Tibial nerve (tissue), 4 donors: Measurements from ENCODE around the gene TEX22. TPM values are rescaled to one million over a fixed set of nuclear protein-coding genes. Genes with fewer than 3 reads are reported as not detected.

ENCODE experiments used
- DNase-seq, 2 donors: peaks; one replicate each; pipeline ENCODE4 v3.0.0-alpha.2; 2019; ENCODE audit warnings: low spot score in 2 of 2
- H3K27ac ChIP-seq, 4 donors: fragments of 200-600 bp; sonication (generic) in 3 of 4; one replicate each; pipeline ENCODE4 v1.5.1; 2017 to 2019; ENCODE audit warnings: mild to moderate bottlenecking in 1 of 4
- H3K27me3 ChIP-seq, 2 donors: fragments of 200-600 bp; sonication (generic) in 1 of 2; one replicate each; pipeline versions ENCODE4 v1.5.1 to v1.6.0; 2017 to 2019
- H3K36me3 ChIP-seq, 3 donors: fragments of 200-600 bp; sonication (generic); one replicate each; pipeline ENCODE4 v1.5.1; 2018 to 2019
- H3K4me1 ChIP-seq, 4 donors: fragments of 200-600 bp; sonication (generic) in 3 of 4; one replicate each; pipeline ENCODE4 v1.5.1; 2017 to 2019
- H3K4me3 ChIP-seq, 4 donors: fragments of 200-600 bp; sonication (generic) in 3 of 4; one replicate each; pipeline ENCODE4 v1.5.1; 2017 to 2019; ENCODE audit warnings: mild to moderate bottlenecking in 1 of 4, moderate library complexity in 1 of 4
- H3K9me3 ChIP-seq, 4 donors: fragments of 200-600 bp; sonication (generic) in 3 of 4; one replicate each; pipeline ENCODE4 v1.5.1; 2017 to 2019
- EP300 ChIP-seq, 2 donors: sonication (generic); formaldehyde crosslinking; IDR thresholded peaks; one replicate each; pipeline ENCODE4 v1.6.1; 2017; ENCODE audit warnings: antibody characterized with exemption in 2 of 2, mild to moderate bottlenecking in 1 of 2
- POLR2A ChIP-seq, 2 donors: fragments of 450-650 bp; IDR thresholded peaks; one replicate each; pipeline ENCODE4 v1.6.1; 2017; ENCODE audit warnings: antibody characterized with exemption in 2 of 2, mild to moderate bottlenecking in 2 of 2, moderate library complexity in 2 of 2
- WGBS, 2 donors: methylation state at CpG; one replicate each; pipeline ENCODE4 v1.1.5; 2018; 5-methylcytosine and 5-hydroxymethylcytosine counted together
- total RNA-seq, 4 donors: library from RNA; depleted of rRNA; stranded (reverse); fragments of >200 nt; gene quantifications; one replicate each; pipeline ENCODE4 v1.1.0, GENCODE V29; 2016
- TF ChIP-seq, protein P1 (sequence below), 5 experiments: fragments of 200-600 bp in 3 of 5; fragments of 450-650 bp in 2 of 5; sonication (generic) in 3 of 5; IDR thresholded peaks; one replicate each; pipeline ENCODE4 v1.5.1; 2016 to 2019; ENCODE audit warnings: antibody characterized with exemption in 5 of 5, mild to moderate bottlenecking in 3 of 5, moderate library complexity in 2 of 5

TEX22 gene
- total RNA-seq, 4 donors from 2014 or later, result 0.84 to 1.3 (median 1.0) TPM

DNA sequence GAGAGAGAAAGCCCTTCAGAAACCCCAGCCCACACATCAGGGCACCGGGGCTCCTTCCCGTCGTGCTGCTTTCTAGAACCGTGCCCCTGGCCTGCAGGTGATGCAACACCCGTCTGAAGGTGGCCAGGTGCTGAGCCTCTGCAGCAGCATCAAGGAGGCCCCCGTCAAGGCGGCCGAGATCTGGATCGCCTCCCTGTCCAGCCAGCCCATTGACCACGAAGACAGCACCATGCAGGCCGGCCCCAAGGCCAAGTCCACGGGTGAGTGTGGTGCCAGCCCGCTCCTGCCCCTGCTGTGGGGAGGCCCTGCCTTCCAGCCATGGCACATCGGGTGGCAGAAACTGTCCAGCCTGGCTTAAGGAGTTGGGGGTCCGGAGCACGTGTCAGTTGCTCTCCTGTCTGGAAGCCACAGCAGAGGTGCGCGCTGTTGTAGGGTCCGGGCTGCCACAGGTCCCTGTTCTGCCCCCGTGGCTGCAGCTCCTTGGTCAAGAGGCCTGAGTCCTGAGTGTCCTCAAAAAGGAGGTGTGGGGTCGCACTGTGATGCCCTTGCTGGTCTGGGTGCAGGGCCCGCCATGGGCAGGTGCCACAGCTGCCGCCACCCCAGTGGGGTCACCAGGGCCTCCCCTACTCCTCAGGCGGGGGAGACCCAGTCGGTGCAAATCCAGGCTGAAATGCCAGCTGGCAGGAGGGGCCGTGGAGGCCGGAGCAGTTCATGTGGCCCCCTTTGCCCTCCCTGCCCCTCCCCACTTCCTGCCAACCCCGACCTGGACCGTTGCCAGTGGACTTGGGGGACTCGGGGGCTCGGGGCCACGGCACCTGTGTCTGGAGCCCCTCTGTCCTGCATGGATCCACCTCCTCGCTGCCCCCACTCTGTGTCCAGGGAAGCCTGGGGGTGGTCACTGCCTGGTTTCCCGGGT, 31.0 kb upstream of the TEX22 start:
- Histone ChIP-seq H3K36me3 (peaks cover 0 to 57% (median 0%) of the 10 kb centered on the region in 3 donors), H3K4me1 (peaks cover 0 to 15% (median 0%) of the 10 kb centered on the region in 4 donors), H3K4me3 (no peak overlapping the region), H3K27me3 (no peaks in the 10 kb centered on the region), H3K9me3 (peaks cover 0 to 6% (median 0%) of the 10 kb centered on the region in 4 donors), H3K27ac (no peak overlapping the region)
- WGBS, 2 donors, result 84 to 86% methylated on average over 26 to 34 of the region's 34 CpGs
- TF ChIP-seq, protein P1, sequence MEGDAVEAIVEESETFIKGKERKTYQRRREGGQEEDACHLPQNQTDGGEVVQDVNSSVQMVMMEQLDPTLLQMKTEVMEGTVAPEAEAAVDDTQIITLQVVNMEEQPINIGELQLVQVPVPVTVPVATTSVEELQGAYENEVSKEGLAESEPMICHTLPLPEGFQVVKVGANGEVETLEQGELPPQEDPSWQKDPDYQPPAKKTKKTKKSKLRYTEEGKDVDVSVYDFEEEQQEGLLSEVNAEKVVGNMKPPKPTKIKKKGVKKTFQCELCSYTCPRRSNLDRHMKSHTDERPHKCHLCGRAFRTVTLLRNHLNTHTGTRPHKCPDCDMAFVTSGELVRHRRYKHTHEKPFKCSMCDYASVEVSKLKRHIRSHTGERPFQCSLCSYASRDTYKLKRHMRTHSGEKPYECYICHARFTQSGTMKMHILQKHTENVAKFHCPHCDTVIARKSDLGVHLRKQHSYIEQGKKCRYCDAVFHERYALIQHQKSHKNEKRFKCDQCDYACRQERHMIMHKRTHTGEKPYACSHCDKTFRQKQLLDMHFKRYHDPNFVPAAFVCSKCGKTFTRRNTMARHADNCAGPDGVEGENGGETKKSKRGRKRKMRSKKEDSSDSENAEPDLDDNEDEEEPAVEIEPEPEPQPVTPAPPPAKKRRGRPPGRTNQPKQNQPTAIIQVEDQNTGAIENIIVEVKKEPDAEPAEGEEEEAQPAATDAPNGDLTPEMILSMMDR (IDR thresholded peaks at IDR 0.05), result no peak
- TF ChIP-seq EP300 (IDR thresholded peaks at IDR 0.05) (no peak), POLR2A (IDR thresholded peaks at IDR 0.05) (no peak)
- DNase-seq, result no peak

DNA sequence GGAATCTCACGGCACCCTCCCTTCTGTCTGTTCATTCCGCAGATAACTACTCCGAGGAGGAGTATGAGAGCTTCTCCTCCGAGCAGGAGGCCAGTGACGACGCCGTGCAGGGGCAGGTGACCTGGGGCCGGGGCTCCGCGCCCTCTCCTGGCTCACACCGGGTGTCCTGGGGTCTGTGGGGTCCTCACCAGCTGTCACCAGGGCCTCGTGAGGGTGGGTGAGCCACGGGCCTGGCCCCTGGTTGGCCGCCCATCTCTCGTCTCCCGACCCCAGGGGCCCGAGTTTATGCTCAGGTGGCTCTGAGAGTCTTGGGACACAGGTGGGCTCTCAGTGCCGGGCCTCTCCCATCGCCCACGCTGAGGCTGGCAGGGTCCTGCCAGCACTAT, 30.3 kb upstream of the TEX22 start:
- H3K27me3 ChIP-seq, result no peaks in the 10 kb centered on the region
- no peak overlapping the region for H3K4me3 ChIP-seq
- no peak for DNase-seq
- 85 to 93% methylated on average over 9 to 17 of the region's 20 CpGs for WGBS, 2 donors
- peaks cover 0 to 57% (median 0%) of the 10 kb centered on the region in 3 donors for H3K36me3 ChIP-seq
- TF ChIP-seq POLR2A (IDR thresholded peaks at IDR 0.05) (no peak), EP300 (IDR thresholded peaks at IDR 0.05) (no peak)
- TF ChIP-seq, protein P1 (IDR thresholded peaks at IDR 0.05), result no peak
- H3K4me1 ChIP-seq, result peaks cover 0 to 15% (median 0%) of the 10 kb centered on the region in 4 donors
- no peak overlapping the region for H3K27ac ChIP-seq
- H3K9me3 ChIP-seq, result peaks cover 0 to under 1% (median 0%) of the 10 kb centered on the region in 4 donors

DNA sequence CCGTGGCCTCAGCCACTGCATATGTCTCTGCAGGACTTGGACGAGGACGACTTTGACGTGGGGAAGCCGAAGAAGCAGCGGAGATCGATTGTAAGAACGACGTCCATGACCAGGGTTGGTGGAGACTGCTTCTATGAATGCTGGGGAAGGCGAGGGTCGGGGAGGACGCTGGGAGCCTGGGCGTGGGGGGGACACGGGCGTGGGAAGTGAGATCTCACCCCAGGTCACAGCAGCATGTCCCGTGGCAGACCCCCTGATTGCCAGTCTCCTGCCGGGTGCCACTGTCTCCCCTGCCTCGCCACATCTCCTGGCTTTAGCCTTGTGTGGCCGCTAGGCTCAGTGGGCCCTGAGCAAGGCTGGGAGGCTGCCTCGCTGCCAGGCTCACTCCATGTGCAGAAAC, 29.9 kb upstream of the TEX22 start:
- Histone ChIP-seq H3K9me3 (no peaks in the 10 kb centered on the region), H3K36me3 (peaks cover 0 to 57% (median 0%) of the 10 kb centered on the region in 3 donors), H3K4me1 (peaks cover 0 to 15% (median 0%) of the 10 kb centered on the region in 4 donors), H3K4me3 (no peak overlapping the region), H3K27me3 (no peaks in the 10 kb centered on the region), H3K27ac (no peak overlapping the region)
- WGBS, 2 donors, result 92% methylated on average over 20 of the region's 20 CpGs
- no peak for DNase-seq
- TF ChIP-seq EP300 (IDR thresholded peaks at IDR 0.05) (no peak), POLR2A (IDR thresholded peaks at IDR 0.05) (no peak)
- TF ChIP-seq, protein P1 (IDR thresholded peaks at IDR 0.05), result no peak

DNA sequence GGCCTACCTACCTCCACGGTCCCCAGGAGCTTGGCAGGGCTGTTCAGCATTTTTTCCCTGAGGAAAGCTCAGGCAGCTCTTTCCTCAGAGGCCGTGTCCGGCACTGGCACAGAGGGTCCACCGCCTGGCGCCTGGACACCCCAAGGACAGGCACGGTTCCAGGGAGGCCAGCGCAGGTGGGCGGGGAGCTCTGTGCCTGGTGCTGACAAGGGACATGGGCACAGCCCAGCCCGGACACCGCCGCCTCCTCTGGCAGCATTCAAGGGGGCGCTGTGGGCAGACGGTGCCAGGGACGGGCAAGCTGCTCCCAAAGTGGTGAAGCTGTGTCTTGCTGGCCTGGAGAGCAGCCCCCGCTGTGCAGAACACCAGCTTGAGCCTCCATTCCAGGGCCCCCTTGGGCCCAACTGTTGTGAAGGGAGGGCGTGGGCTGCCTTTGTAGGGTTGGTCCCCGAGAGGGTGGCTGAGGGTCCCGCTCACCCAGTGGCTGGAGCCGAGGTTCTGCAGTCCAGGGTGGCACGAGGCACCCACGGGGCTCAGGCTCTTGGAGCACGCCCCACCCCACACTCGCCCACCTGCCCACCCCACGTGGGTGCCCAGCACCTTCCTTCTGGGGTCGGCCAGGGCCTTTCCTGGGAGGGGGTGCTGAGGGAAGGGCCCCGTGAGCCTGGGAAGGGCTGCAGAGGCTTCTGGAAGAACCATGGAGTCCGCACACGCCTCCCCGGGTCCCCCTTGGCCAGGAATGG, 29.3 kb upstream of the TEX22 start:
- peaks cover 0 to 8% (median 0%) of the 10 kb centered on the region in 4 donors for H3K4me1 ChIP-seq
- no peak for DNase-seq
- no peaks in the 10 kb centered on the region for H3K27me3 ChIP-seq
- H3K9me3 ChIP-seq, result no peaks in the 10 kb centered on the region
- no peak overlapping the region for H3K4me3 ChIP-seq
- 82 to 93% methylated on average over 22 to 26 of the region's 29 CpGs for WGBS, 2 donors
- H3K27ac ChIP-seq, result no peak overlapping the region
- TF ChIP-seq EP300 (IDR thresholded peaks at IDR 0.05) (no peak), POLR2A (IDR thresholded peaks at IDR 0.05) (no peak)
- TF ChIP-seq, protein P1 (IDR thresholded peaks at IDR 0.05), result no peak
- H3K36me3 ChIP-seq, result peaks cover 0 to 57% (median 0%) of the 10 kb centered on the region in 3 donors
